DOHH2 (cell line): ENCODE measurements around the gene MAT1A.

Source experiments
- H3F3A ChIP-seq: fragments of 200-600 bp; sonication (generic), shearing (Covaris generic); 2 replicates; pipeline ENCODE4 v1.6.0; 2016; ENCODE audit warnings: antibody characterized with exemption, mild to moderate bottlenecking; ENCODE audit not compliant: control insufficient read depth, insufficient read depth
- H3K27ac ChIP-seq: fragments of 200-600 bp; sonication (generic); 2 replicates; pipeline ENCODE4 v1.5.1; 2014; ENCODE audit warnings: low read depth, mild to moderate bottlenecking, low read length, moderate library complexity
- H3K27me3 ChIP-seq: fragments of 200-600 bp; sonication (generic); 2 replicates; pipeline ENCODE4 v1.6.1; 2014; ENCODE audit warnings: mild to moderate bottlenecking, low read length, mixed read lengths; ENCODE audit not compliant: control insufficient read depth
- H3K36me3 ChIP-seq: fragments of 200-600 bp; sonication (generic); 2 replicates; pipeline ENCODE4 v1.6.1; 2014; ENCODE audit warnings: mild to moderate bottlenecking, low read length, moderate library complexity, mixed read lengths; ENCODE audit not compliant: control insufficient read depth
- H3K4me1 ChIP-seq: fragments of 200-600 bp; sonication (generic); 2 replicates; pipeline ENCODE4 v1.6.1; 2014; ENCODE audit warnings: mild to moderate bottlenecking, low read length, mixed read lengths; ENCODE audit not compliant: control insufficient read depth
- H3K4me2 ChIP-seq: fragments of 200-600 bp; sonication (generic); 2 replicates; pipeline ENCODE4 v1.6.0; 2014; ENCODE audit warnings: mild to moderate bottlenecking, low read length, moderate library complexity
- H3K4me3 ChIP-seq: fragments of 200-600 bp; sonication (generic); 2 replicates; pipeline ENCODE4 v1.5.1; 2014; ENCODE audit warnings: mild to moderate bottlenecking, low read length, mixed read lengths
- H3K79me2 ChIP-seq: fragments of 200-600 bp; sonication (generic); 2 replicates; pipeline ENCODE4 v1.6.1; 2014; ENCODE audit warnings: mild to moderate bottlenecking, low read length, mixed read lengths; ENCODE audit not compliant: control insufficient read depth
- H3K9me2 ChIP-seq: fragments of 200-600 bp; sonication (generic); replicated peaks from 2 replicates; pipeline ENCODE4 v1.6.1; 2014; ENCODE audit warnings: mild to moderate bottlenecking, low read length, mixed read lengths; ENCODE audit not compliant: control insufficient read depth
- H3K9me3 ChIP-seq: fragments of 200-600 bp; sonication (generic); 2 replicates; pipeline ENCODE4 v1.6.1; 2014; ENCODE audit warnings: antibody characterized with exemption, low read length, mixed read lengths; ENCODE audit not compliant: control insufficient read depth, insufficient read depth
- H4K20me1 ChIP-seq: fragments of 200-600 bp; sonication (generic); 2 replicates; pipeline ENCODE4 v1.6.0; 2014; ENCODE audit warnings: low read depth, mild to moderate bottlenecking, antibody characterized with exemption, low read length, moderate library complexity; ENCODE audit not compliant: control insufficient read depth, insufficient read depth
- EZH2phosphoT487 ChIP-seq: fragments of 200-600 bp; sonication (generic); IDR thresholded peaks from 2 replicates; pipeline ENCODE4 v1.6.1; 2017; ENCODE audit warnings: borderline replicate concordance, mild to moderate bottlenecking, antibody characterized with exemption, low read length, moderate library complexity, mixed read lengths
- TF ChIP-seq, protein P1 (sequence below): fragments of 200-600 bp; sonication (generic); IDR thresholded peaks from one replicate; pipeline ENCODE4 v1.5.1; 2014; ENCODE audit warnings: antibody characterized with exemption, mild to moderate bottlenecking, low read depth, low read length; ENCODE audit not compliant: poor library complexity, severe bottlenecking

The MAT1A gene

DNA sequence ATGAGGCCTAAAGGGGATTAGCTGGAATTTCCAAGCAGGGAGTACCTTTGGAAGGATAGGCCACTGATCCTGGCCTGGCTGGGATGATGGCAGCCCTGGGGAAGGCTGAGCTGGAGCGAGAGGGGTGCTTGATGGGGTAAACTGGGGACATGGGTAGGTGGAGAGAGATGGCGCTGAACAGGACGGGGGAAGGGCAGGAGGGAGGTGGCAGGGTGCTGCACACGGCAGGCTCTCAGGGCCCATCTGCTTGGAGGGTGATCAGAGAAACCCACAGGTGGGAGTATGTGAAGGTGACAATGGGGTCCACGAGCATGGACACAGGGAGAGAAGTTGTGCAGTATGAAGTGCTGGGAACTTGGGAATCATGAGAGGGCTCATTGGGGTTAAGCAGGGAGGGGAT is 10.3 kb downstream of the MAT1A start:
- H3K9me2 ChIP-seq = no peaks in the 10 kb centered on the region
- no peaks in the 10 kb centered on the region for H3F3A ChIP-seq

DNA sequence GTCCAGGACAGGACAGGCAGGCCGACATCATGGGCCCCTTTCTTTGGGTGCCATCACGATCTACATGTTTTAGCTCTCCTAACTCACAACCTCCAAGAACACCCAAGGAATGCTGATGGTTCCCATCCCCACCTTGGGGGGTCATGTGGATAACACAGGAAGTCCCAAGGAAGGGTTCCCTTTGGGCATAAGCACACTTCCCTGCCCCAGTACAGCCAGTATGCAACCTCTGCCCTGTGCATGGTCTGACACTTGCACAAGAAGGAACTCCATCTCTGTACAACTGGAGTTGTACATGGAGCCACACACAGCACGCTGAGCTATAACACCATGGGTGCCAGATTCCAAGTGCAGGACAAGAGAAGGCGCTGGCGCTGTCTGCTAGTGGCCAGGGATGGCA is 11.0 kb downstream of the MAT1A start:
- no peaks in the 10 kb centered on the region for H3K9me2 ChIP-seq
- TF ChIP-seq, protein P1, sequence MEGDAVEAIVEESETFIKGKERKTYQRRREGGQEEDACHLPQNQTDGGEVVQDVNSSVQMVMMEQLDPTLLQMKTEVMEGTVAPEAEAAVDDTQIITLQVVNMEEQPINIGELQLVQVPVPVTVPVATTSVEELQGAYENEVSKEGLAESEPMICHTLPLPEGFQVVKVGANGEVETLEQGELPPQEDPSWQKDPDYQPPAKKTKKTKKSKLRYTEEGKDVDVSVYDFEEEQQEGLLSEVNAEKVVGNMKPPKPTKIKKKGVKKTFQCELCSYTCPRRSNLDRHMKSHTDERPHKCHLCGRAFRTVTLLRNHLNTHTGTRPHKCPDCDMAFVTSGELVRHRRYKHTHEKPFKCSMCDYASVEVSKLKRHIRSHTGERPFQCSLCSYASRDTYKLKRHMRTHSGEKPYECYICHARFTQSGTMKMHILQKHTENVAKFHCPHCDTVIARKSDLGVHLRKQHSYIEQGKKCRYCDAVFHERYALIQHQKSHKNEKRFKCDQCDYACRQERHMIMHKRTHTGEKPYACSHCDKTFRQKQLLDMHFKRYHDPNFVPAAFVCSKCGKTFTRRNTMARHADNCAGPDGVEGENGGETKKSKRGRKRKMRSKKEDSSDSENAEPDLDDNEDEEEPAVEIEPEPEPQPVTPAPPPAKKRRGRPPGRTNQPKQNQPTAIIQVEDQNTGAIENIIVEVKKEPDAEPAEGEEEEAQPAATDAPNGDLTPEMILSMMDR = no peak
- TF ChIP-seq EZH2phosphoT487 = no peak
- no peaks in the 10 kb centered on the region for H3K9me3 ChIP-seq
- H4K20me1 ChIP-seq = no peaks in the 10 kb centered on the region
- H3K79me2 ChIP-seq = no peaks in the 10 kb centered on the region
- H3K4me3 ChIP-seq = no peak overlapping the region
- no peaks in the 10 kb centered on the region for H3K27me3 ChIP-seq
- H3F3A ChIP-seq = no peaks in the 10 kb centered on the region
- no peak overlapping the region for H3K4me2 ChIP-seq
- no peaks in the 10 kb centered on the region for H3K36me3 ChIP-seq
- no peaks in the 10 kb centered on the region for H3K4me1 ChIP-seq
- H3K27ac ChIP-seq = no peak overlapping the region

More for the DNA sequence above, 10.3 kb downstream of the MAT1A start:
- no peaks in the 10 kb centered on the region for H3K36me3 ChIP-seq
- TF ChIP-seq EZH2phosphoT487 = no peak
- TF ChIP-seq, protein P1 = no peak
- no peak overlapping the region for H3K4me2 ChIP-seq
- H3K9me3 ChIP-seq = no peaks in the 10 kb centered on the region
- H3K4me1 ChIP-seq = no peaks in the 10 kb centered on the region
- no peak overlapping the region for H3K27ac ChIP-seq
- no peak overlapping the region for H3K4me3 ChIP-seq
- H3K27me3 ChIP-seq = no peaks in the 10 kb centered on the region
- no peaks in the 10 kb centered on the region for H3K79me2 ChIP-seq
- no peaks in the 10 kb centered on the region for H4K20me1 ChIP-seq

DNA sequence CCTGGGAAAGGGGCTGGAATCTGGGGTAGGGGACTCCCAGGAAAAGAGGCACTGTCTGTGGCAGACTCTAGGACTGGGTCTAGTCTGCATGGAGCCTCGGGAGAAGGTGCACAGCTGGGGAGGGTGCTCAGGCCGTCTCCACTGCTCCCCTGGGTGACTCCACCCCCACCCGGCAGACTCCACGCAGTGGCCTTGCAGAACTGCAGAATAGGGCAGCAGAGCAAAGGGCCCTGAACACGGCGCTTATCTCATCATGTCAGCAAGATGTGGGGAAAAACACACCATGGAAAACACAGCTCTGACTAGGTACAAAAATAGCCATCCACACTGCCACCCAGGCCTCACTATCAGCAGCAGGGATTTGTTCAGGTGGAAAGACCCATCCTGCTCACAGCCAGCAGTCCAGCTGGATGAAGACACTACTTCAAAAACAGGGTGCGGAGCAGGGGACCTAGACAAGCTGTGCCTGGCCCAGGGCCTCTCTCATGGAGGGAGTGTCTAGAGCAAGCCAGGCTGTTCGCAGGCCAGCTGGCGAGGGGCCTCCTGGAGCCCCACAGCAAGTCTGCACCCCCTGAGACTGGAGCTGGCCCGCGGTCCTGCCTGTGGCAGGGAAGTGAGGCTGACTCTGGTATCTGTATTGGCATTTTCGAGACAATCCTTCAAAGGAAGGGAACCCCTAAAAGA is 11.7 kb downstream of the MAT1A start:
- TF ChIP-seq, protein P1 = no peak
- no peak for TF ChIP-seq EZH2phosphoT487
- Histone ChIP-seq H3K9me3 (no peaks in the 10 kb centered on the region), H3K4me1 (no peaks in the 10 kb centered on the region), H3K27ac (no peak overlapping the region), H3K4me2 (no peak overlapping the region), H4K20me1 (no peaks in the 10 kb centered on the region), H3K9me2 (no peaks in the 10 kb centered on the region), H3K27me3 (no peaks in the 10 kb centered on the region), H3K4me3 (no peak overlapping the region), H3K79me2 (no peaks in the 10 kb centered on the region), H3K36me3 (no peaks in the 10 kb centered on the region), H3F3A (no peaks in the 10 kb centered on the region)
